ENCODE measurements around the gene LRP1B.

LRP1B gene

GRCh38 chr2:141720476-141720875, 410.3 kb downstream of the LRP1B start:
- no peak overlapping the region for H3K27ac ChIP-seq (ENCODE audit: low read depth, low read length)
- H3K27me3 ChIP-seq (ENCODE audit: control insufficient read depth, insufficient read depth, low read length), result no peaks in the 10 kb centered on the region
- H3K9ac ChIP-seq (ENCODE audit: low read length), result no peak overlapping the region
- H3K36me3 ChIP-seq (ENCODE audit: control insufficient read depth, insufficient read depth, low read length), result no peaks in the 10 kb centered on the region
- H3K4me3 ChIP-seq (ENCODE audit: low read depth, low read length), result no peak overlapping the region
- H3K4me1 ChIP-seq (ENCODE audit: control insufficient read depth, insufficient read depth, low read length), result no peaks in the 10 kb centered on the region
- H3K9me3 ChIP-seq (ENCODE audit: control insufficient read depth, insufficient read depth, low read depth, low read length), result no peaks in the 10 kb centered on the region

GRCh38 chr2:141714496-141714895, 416.3 kb downstream of the LRP1B start:
- H3K4me1 ChIP-seq (ENCODE audit: control insufficient read depth, insufficient read depth, low read length), result no peaks in the 10 kb centered on the region
- H3K27me3 ChIP-seq (ENCODE audit: control insufficient read depth, insufficient read depth, low read length), result no peaks in the 10 kb centered on the region
- H3K9me3 ChIP-seq (ENCODE audit: control insufficient read depth, insufficient read depth, low read depth, low read length), result no peaks in the 10 kb centered on the region
- no peak overlapping the region for H3K9ac ChIP-seq (ENCODE audit: low read length)
- no peaks in the 10 kb centered on the region for H3K36me3 ChIP-seq (ENCODE audit: control insufficient read depth, insufficient read depth, low read length)
- H3K4me3 ChIP-seq (ENCODE audit: low read depth, low read length), result no peak overlapping the region
- H3K27ac ChIP-seq (ENCODE audit: low read depth, low read length), result no peak overlapping the region

GRCh38 chr2:141711627-141712026, 419.2 kb downstream of the LRP1B start:
- no peaks in the 10 kb centered on the region for H3K4me1 ChIP-seq (ENCODE audit: control insufficient read depth, insufficient read depth, low read length)
- no peaks in the 10 kb centered on the region for H3K36me3 ChIP-seq (ENCODE audit: control insufficient read depth, insufficient read depth, low read length)
- H3K27me3 ChIP-seq (ENCODE audit: control insufficient read depth, insufficient read depth, low read length), result no peaks in the 10 kb centered on the region
- H3K9me3 ChIP-seq (ENCODE audit: control insufficient read depth, insufficient read depth, low read depth, low read length), result no peaks in the 10 kb centered on the region
- H3K9ac ChIP-seq (ENCODE audit: low read length), result no peak overlapping the region
- H3K4me3 ChIP-seq (ENCODE audit: low read depth, low read length), result no peak overlapping the region
- no peak overlapping the region for H3K27ac ChIP-seq (ENCODE audit: low read depth, low read length)

GRCh38 chr2:141710589-141711239, 420.1 kb downstream of the LRP1B start:
- no peaks in the 10 kb centered on the region for H3K27me3 ChIP-seq (ENCODE audit: control insufficient read depth, insufficient read depth, low read length)
- no peaks in the 10 kb centered on the region for H3K36me3 ChIP-seq (ENCODE audit: control insufficient read depth, insufficient read depth, low read length)
- no peak overlapping the region for H3K27ac ChIP-seq (ENCODE audit: low read depth, low read length)
- H3K4me3 ChIP-seq (ENCODE audit: low read depth, low read length), result no peak overlapping the region
- no peaks in the 10 kb centered on the region for H3K4me1 ChIP-seq (ENCODE audit: control insufficient read depth, insufficient read depth, low read length)
- no peaks in the 10 kb centered on the region for H3K9me3 ChIP-seq (ENCODE audit: control insufficient read depth, insufficient read depth, low read depth, low read length)
- no peak overlapping the region for H3K9ac ChIP-seq (ENCODE audit: low read length)

GRCh38 chr2:141709756-141710155, 421.1 kb downstream of the LRP1B start:
- Histone ChIP-seq H3K36me3 (ENCODE audit: control insufficient read depth, insufficient read depth, low read length) (no peaks in the 10 kb centered on the region), H3K9ac (ENCODE audit: low read length) (no peak overlapping the region), H3K27ac (ENCODE audit: low read depth, low read length) (no peak overlapping the region), H3K27me3 (ENCODE audit: control insufficient read depth, insufficient read depth, low read length) (no peaks in the 10 kb centered on the region), H3K9me3 (ENCODE audit: control insufficient read depth, insufficient read depth, low read depth, low read length) (no peaks in the 10 kb centered on the region), H3K4me1 (ENCODE audit: control insufficient read depth, insufficient read depth, low read length) (no peaks in the 10 kb centered on the region; the same call in 1 of the 2 replicates), H3K4me3 (ENCODE audit: low read depth, low read length) (no peak overlapping the region)

- Histone ChIP-seq H3K9me3 (ENCODE audit: control insufficient read depth, insufficient read depth, low read depth, low read length) (no peaks in the 10 kb centered on the region), H3K4me1 (ENCODE audit: control insufficient read depth, insufficient read depth, low read length) (no peaks in the 10 kb centered on the region; the same call in 1 of the 2 replicates), H3K9ac (ENCODE audit: low read length) (no peak overlapping the region), H3K36me3 (ENCODE audit: control insufficient read depth, insufficient read depth, low read length) (no peaks in the 10 kb centered on the region), H3K27me3 (ENCODE audit: control insufficient read depth, insufficient read depth, low read length) (no peaks in the 10 kb centered on the region), H3K27ac (ENCODE audit: low read depth, low read length) (no peak overlapping the region), H3K4me3 (ENCODE audit: low read depth, low read length) (no peak overlapping the region)
Observed at GRCh38 chr2:141707486-141707885, 423.3 kb downstream of the LRP1B start.

- Histone ChIP-seq H3K4me1 (ENCODE audit: control insufficient read depth, insufficient read depth, low read length) (no peaks in the 10 kb centered on the region; the same call in 1 of the 2 replicates), H3K4me3 (ENCODE audit: low read depth, low read length) (no peak overlapping the region), H3K36me3 (ENCODE audit: control insufficient read depth, insufficient read depth, low read length) (no peaks in the 10 kb centered on the region), H3K9ac (ENCODE audit: low read length) (no peak overlapping the region), H3K9me3 (ENCODE audit: control insufficient read depth, insufficient read depth, low read depth, low read length) (no peaks in the 10 kb centered on the region), H3K27me3 (ENCODE audit: control insufficient read depth, insufficient read depth, low read length) (no peaks in the 10 kb centered on the region), H3K27ac (ENCODE audit: low read depth, low read length) (no peak overlapping the region)
Observed at GRCh38 chr2:141704541-141704940, 426.3 kb downstream of the LRP1B start.

- Histone ChIP-seq H3K36me3 (ENCODE audit: control insufficient read depth, insufficient read depth, low read length) (no peaks in the 10 kb centered on the region), H3K4me1 (ENCODE audit: control insufficient read depth, insufficient read depth, low read length) (no peaks in the 10 kb centered on the region; the same call in 1 of the 2 replicates), H3K9me3 (ENCODE audit: control insufficient read depth, insufficient read depth, low read depth, low read length) (no peaks in the 10 kb centered on the region), H3K27me3 (ENCODE audit: control insufficient read depth, insufficient read depth, low read length) (no peaks in the 10 kb centered on the region), H3K4me3 (ENCODE audit: low read depth, low read length) (no peak overlapping the region), H3K9ac (ENCODE audit: low read length) (no peak overlapping the region), H3K27ac (ENCODE audit: low read depth, low read length) (no peak overlapping the region)
Observed at GRCh38 chr2:141703501-141703900, 427.3 kb downstream of the LRP1B start.

- no peaks in the 10 kb centered on the region; the same call in 1 of the 2 replicates for H3K4me1 ChIP-seq (ENCODE audit: control insufficient read depth, insufficient read depth, low read length)
- H3K4me3 ChIP-seq (ENCODE audit: low read depth, low read length), result no peak overlapping the region
- H3K9me3 ChIP-seq (ENCODE audit: control insufficient read depth, insufficient read depth, low read depth, low read length), result no peaks in the 10 kb centered on the region
- H3K27ac ChIP-seq (ENCODE audit: low read depth, low read length), result no peak overlapping the region
- H3K36me3 ChIP-seq (ENCODE audit: control insufficient read depth, insufficient read depth, low read length), result no peaks in the 10 kb centered on the region
- no peaks in the 10 kb centered on the region for H3K27me3 ChIP-seq (ENCODE audit: control insufficient read depth, insufficient read depth, low read length)
- H3K9ac ChIP-seq (ENCODE audit: low read length), result no peak overlapping the region
Observed at GRCh38 chr2:141701618-141702017, 429.2 kb downstream of the LRP1B start.

GRCh38 chr2:141699573-141699972, 431.2 kb downstream of the LRP1B start:
- no peaks in the 10 kb centered on the region for H3K27me3 ChIP-seq (ENCODE audit: control insufficient read depth, insufficient read depth, low read length)
- H3K4me3 ChIP-seq (ENCODE audit: low read depth, low read length), result no peak overlapping the region
- H3K9me3 ChIP-seq (ENCODE audit: control insufficient read depth, insufficient read depth, low read depth, low read length), result no peaks in the 10 kb centered on the region
- no peaks in the 10 kb centered on the region for H3K4me1 ChIP-seq (ENCODE audit: control insufficient read depth, insufficient read depth, low read length)
- H3K27ac ChIP-seq (ENCODE audit: low read depth, low read length), result no peak overlapping the region
- no peaks in the 10 kb centered on the region for H3K36me3 ChIP-seq (ENCODE audit: control insufficient read depth, insufficient read depth, low read length)
- H3K9ac ChIP-seq (ENCODE audit: low read length), result no peak overlapping the region

GRCh38 chr2:141698500-141698899, 432.3 kb downstream of the LRP1B start:
- no peak overlapping the region for H3K9ac ChIP-seq (ENCODE audit: low read length)
- no peak overlapping the region for H3K27ac ChIP-seq (ENCODE audit: low read depth, low read length)
- H3K9me3 ChIP-seq (ENCODE audit: control insufficient read depth, insufficient read depth, low read depth, low read length), result no peaks in the 10 kb centered on the region
- H3K36me3 ChIP-seq (ENCODE audit: control insufficient read depth, insufficient read depth, low read length), result no peaks in the 10 kb centered on the region
- no peaks in the 10 kb centered on the region for H3K27me3 ChIP-seq (ENCODE audit: control insufficient read depth, insufficient read depth, low read length)
- H3K4me1 ChIP-seq (ENCODE audit: control insufficient read depth, insufficient read depth, low read length), result no peaks in the 10 kb centered on the region
- H3K4me3 ChIP-seq (ENCODE audit: low read depth, low read length), result no peak overlapping the region
